Heart left ventricle (tissue), 16 donors: ENCODE measurements around the gene PLA2G4A. TPM values are rescaled to one million over a fixed set of nuclear protein-coding genes. Genes with fewer than 3 reads are reported as not detected.
"Not testable (repeated sequence)": the region's sequence is repeated elsewhere in the genome, so short reads cannot be mapped to it uniquely, and the experiment has no call there.

Experiments used
- ATAC-seq, 4 donors: fragments of 200-7000 bp; cut with Tn5 transposase; one replicate each; pipeline ENCODE4 v1.9.1; 2020 to 2022; ENCODE audit warnings: moderate library complexity in 4 of 4, mild to moderate bottlenecking in 3 of 4, moderate number of reproducible peaks in 1 of 4
- DNase-seq, 5 donors: peaks; one replicate each; pipeline ENCODE4 v3.0.0-alpha.2; 2020
- H3K27ac ChIP-seq, 12 donors: fragments of 200-600 bp; sonication (generic) in 4 of 12; one replicate each; pipeline versions ENCODE4 v1.5.0 to v1.8.0; 2016 to 2022; ENCODE audit warnings: mild to moderate bottlenecking in 2 of 12
- H3K27me3 ChIP-seq, 9 donors: fragments of 200-600 bp; sonication (generic) in 2 of 9; one replicate each; pipeline versions ENCODE4 v1.5.1 to v1.8.0; 2016 to 2022; ENCODE audit warnings: mild to moderate bottlenecking in 3 of 9
- H3K36me3 ChIP-seq, 9 donors: fragments of 200-600 bp; sonication (generic) in 2 of 9; one replicate each; pipeline versions ENCODE4 v1.5.0 to v1.8.0; 2018 to 2022; ENCODE audit warnings: mild to moderate bottlenecking in 2 of 9
- H3K4me1 ChIP-seq, 12 donors: fragments of 200-600 bp; sonication (generic) in 4 of 12; one replicate each; pipeline versions ENCODE4 v1.5.0 to v1.8.0; 2016 to 2022; ENCODE audit warnings: mild to moderate bottlenecking in 3 of 12
- H3K4me3 ChIP-seq, 12 donors: fragments of 200-600 bp; sonication (generic) in 4 of 12; one replicate each; pipeline versions ENCODE4 v1.5.0 to v1.8.0; 2017 to 2022; ENCODE audit warnings: mild to moderate bottlenecking in 9 of 12, moderate library complexity in 4 of 12
- H3K9me3 ChIP-seq, 12 donors: fragments of 200-600 bp; sonication (generic) in 4 of 12; one replicate each; pipeline versions ENCODE4 v1.5.0 to v1.8.0; 2016 to 2022; ENCODE audit warnings: mild to moderate bottlenecking in 1 of 12
- CTCF ChIP-seq, 12 donors: fragments of 200-600 bp; sonication (generic) in 4 of 12; IDR thresholded peaks; one replicate each; pipeline versions ENCODE4 v1.5.0 to v1.8.0; 2018 to 2022; ENCODE audit warnings: antibody characterized with exemption in 12 of 12, mild to moderate bottlenecking in 5 of 12
- POLR2A ChIP-seq, 2 donors: fragments of 450-650 bp; IDR thresholded peaks; one replicate each; pipeline ENCODE4 v1.6.1; 2017; ENCODE audit warnings: antibody characterized with exemption in 2 of 2, mild to moderate bottlenecking in 2 of 2, moderate library complexity in 2 of 2
- WGBS, 4 donors: extraction: QIAGEN DNeasy Blood & Tissue Kit in 2 of 4; methylation state at CpG; one replicate each; pipeline versions ENCODE4 v1.1.5 to v1.1.7; 2013 to 2018; 5-methylcytosine and 5-hydroxymethylcytosine counted together
- intact Hi-C, 10 donors: fragments of 100-400 bp; cut with DNase I; formaldehyde crosslinking; loops; one replicate each; pipeline versions ENCODE4 v1.11.1 to v1.14.2; 2022
- polyA plus RNA-seq, 2 donors: library from polyadenylated mRNA; stranded (reverse); fragments of 200-250 nt; gene quantifications; one replicate each; pipeline ENCODE4 v1.2.3, GENCODE V29; 2013
- total RNA-seq, 9 donors: library from RNA; depleted of rRNA in 2 of 9; stranded (reverse); fragments of >200 nt in 2 of 9; fragmentation: NEBNext Ultra II Directional in 3 of 9; extraction: Animal tissue kit (Norgen Biotek cat#: 25700) in 3 of 9; gene quantifications; one replicate each; pipeline versions ENCODE4 v1.1.0 to v1.2.4, GENCODE V29; 2016 to 2023
- donor health status: ischemic (EF 13 %, LVEDD 7.1; RV severe dilation, severe dysfunction).
- donor health status: healthy with polysubstance abuse.
- donor health status: DM: no; HTN: yes; CAD: no.
- donor health status: DM: no; HTN: no; CAD: no.
- donor health status: ischemic (EF 25% LVEDD 6.9; RV normal size, moderate dysfunction).
- donor health status: ischemic (EF 25% LVEDD 5.7; RV mildly dilated, moderate dysfunction).
- donor health status: healthy.
- donor health status: DM: yes; HTN: yes; CAD: no.
- donor health status: ischemic (EF 35%, LVEDD 5.7; RV mildly dilated, moderate dysfunction).
- donor health status: nonischemic (EF 11% LVEDD 7.7; RV severe dilation, severe dysfunction).
- donor health status: DM: yes; HTN: yes; CAD: no.
- donor health status: PGD.
- donor health status: ischemic (EF 29% LVEDD 5.4; RV normal size, mild dysfunction).
- donor health status: nonischemic (EF 23%, LVEDD 6.1; RV moderate dilation, normal function).

Gene PLA2G4A
- total and polyA plus RNA-seq, 11 donors: 0.91 to 5.8 (median 1.8) TPM

GRCh38 chr1:186917106-186917786, 88.5 kb downstream of the PLA2G4A start:
- H3K4me1 ChIP-seq, H3K4me3 ChIP-seq, intact Hi-C loops, H3K36me3 ChIP-seq, H3K9me3 ChIP-seq, ATAC-seq, H3K27ac ChIP-seq, DNase-seq, H3K27me3 ChIP-seq: not testable (repeated sequence)
- WGBS, 4 donors: 57 to 68% (median 62%) methylated on average over 13 to 14 of the region's 14 CpGs
- peak in 4 of 12 donors; percentile 15 to 33 (median 18) for TF ChIP-seq CTCF (IDR thresholded peaks at IDR 0.05)

- H3K4me3 ChIP-seq, H3K27me3 ChIP-seq, intact Hi-C loops, H3K36me3 ChIP-seq, H3K9me3 ChIP-seq, H3K4me1 ChIP-seq, H3K27ac ChIP-seq, ATAC-seq, DNase-seq: not testable (repeated sequence)
- 89 to 91% (median 91%) methylated on average over 5 of the region's 5 CpGs for WGBS, 4 donors
These were observed 92.6 kb downstream of the PLA2G4A start for GRCh38 chr1:186921386-186921785.

GRCh38 chr1:186922814-186923213, 94.1 kb downstream of the PLA2G4A start:
- H3K4me3 ChIP-seq, H3K4me1 ChIP-seq, H3K9me3 ChIP-seq, H3K36me3 ChIP-seq, H3K27ac ChIP-seq, H3K27me3 ChIP-seq, ATAC-seq, DNase-seq, intact Hi-C loops: not testable (repeated sequence)
- 62 to 66% (median 63%) methylated on average over 4 of the region's 4 CpGs for WGBS, 4 donors

- no peak overlapping the region for H3K4me3 ChIP-seq
- ATAC-seq: no peak
- no peaks in the 10 kb centered on the region for H3K9me3 ChIP-seq
- peaks cover 0 to 8% (median 0%) of the 10 kb centered on the region in 12 donors for H3K4me1 ChIP-seq
- no peaks in the 10 kb centered on the region for H3K36me3 ChIP-seq
- DNase-seq: no peak
- TF ChIP-seq POLR2A (IDR thresholded peaks at IDR 0.05) (no peak), CTCF (IDR thresholded peaks at IDR 0.05) (no peak)
- 43 to 59% (median 49%) methylated on average over 2 of the region's 2 CpGs for WGBS, 4 donors
- no peaks in the 10 kb centered on the region for H3K27me3 ChIP-seq
- intact Hi-C loops: no loop called here
- no peak overlapping the region for H3K27ac ChIP-seq
These were observed 94.7 kb downstream of the PLA2G4A start for GRCh38 chr1:186923486-186923885.

- no peaks in the 10 kb centered on the region for H3K27me3 ChIP-seq
- intact Hi-C loops: no loop called here
- 50 to 61% (median 53%) methylated on average over 3 of the region's 3 CpGs for WGBS, 4 donors
- DNase-seq (no peak), ATAC-seq (peak in 2 of 4 donors; percentile 68 to 77)
- H3K27ac ChIP-seq: peak overlapping the region in 7 of 12 donors; percentile 4 to 68 (median 47)
- no peaks in the 10 kb centered on the region for H3K9me3 ChIP-seq
- peaks cover 0 to 8% (median 0%) of the 10 kb centered on the region in 12 donors for H3K4me1 ChIP-seq
- TF ChIP-seq POLR2A (IDR thresholded peaks at IDR 0.05): no peak
- peak in 2 of 12 donors; percentile 6 to 11 for TF ChIP-seq CTCF (IDR thresholded peaks at IDR 0.05)
- H3K36me3 ChIP-seq: no peaks in the 10 kb centered on the region
- H3K4me3 ChIP-seq: no peak overlapping the region
These were observed 97.3 kb downstream of the PLA2G4A start for GRCh38 chr1:186925881-186926669.
